Urinary bladder (tissue), 4 donors: ENCODE results near the gene GAGE1. TPM values are rescaled to one million over a fixed set of nuclear protein-coding genes. Genes with fewer than 3 reads are reported as not detected.

Experiments
- DNase-seq: peaks from one replicate; pipeline ENCODE4 v3.0.0-alpha.2; 2015; ENCODE audit errors: extremely low spot score
- H3K27ac ChIP-seq: one replicate; pipeline ENCODE4 v1.5.1; 2013; ENCODE audit warnings: low read depth, mild to moderate bottlenecking, moderate library complexity
- H3K36me3 ChIP-seq: one replicate; pipeline ENCODE4 v1.6.1; 2013; ENCODE audit warnings: mild to moderate bottlenecking, moderate library complexity; ENCODE audit not compliant: insufficient read depth
- H3K4me1 ChIP-seq: one replicate; pipeline ENCODE4 v1.6.1; 2013; ENCODE audit warnings: mild to moderate bottlenecking, moderate library complexity; ENCODE audit not compliant: insufficient read depth
- H3K4me3 ChIP-seq: one replicate; pipeline ENCODE4 v1.5.1; 2013; ENCODE audit warnings: low read depth, low read length
- WGBS: extraction: QIAGEN DNeasy Blood & Tissue Kit; methylation state at CpG from one replicate; pipeline ENCODE4 v1.1.7; 2013; 5-methylcytosine and 5-hydroxymethylcytosine counted together
- polyA plus RNA-seq: library from polyadenylated mRNA; stranded (reverse); fragments of 200-250 nt; gene quantifications from one replicate; pipeline ENCODE4 v1.2.3, GENCODE V29; 2013
- total RNA-seq: library from RNA; depleted of rRNA; stranded (reverse); fragments of >200 nt; gene quantifications from one replicate; pipeline ENCODE4 v1.2.3, GENCODE V29; 2014
- donor health status: healthy with polysubstance abuse.
- donor health status: healthy.

GAGE1 gene
- total and polyA plus RNA-seq, 2 donors: not detected

DNA sequence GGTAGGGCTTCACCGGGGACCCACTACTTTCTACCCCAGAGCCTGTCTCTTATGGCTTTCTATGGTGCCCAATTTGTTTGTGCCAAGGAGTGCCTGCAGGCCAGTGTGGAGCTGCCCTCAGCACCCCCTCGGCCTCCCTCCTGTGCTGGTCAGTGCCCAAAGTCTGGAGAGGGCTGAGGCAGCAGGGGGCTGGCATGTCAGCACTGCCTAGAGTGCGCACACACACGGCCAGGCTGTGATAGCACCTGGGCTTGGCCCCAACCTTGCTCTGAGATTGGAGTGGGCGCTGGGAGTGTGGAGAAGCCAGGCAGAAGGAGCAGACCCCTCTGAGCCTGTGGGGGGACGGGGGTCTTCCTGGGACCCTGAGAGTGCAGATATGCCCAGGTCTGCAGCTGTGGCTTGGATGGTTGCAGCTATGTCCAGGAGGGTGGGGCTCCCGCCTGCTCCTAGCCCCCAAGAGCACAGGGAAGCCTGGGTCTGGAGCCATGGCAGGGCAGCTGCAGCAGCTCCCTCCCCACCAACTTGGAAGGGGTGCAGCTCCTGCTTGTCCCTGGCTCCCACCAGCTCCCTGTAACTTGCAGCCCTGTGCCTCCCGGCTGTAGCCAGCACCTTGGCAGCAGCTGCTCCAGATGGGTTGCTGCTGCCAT is 46.3 kb downstream of the GAGE1 start:
- no peaks in the 10 kb centered on the region for H3K36me3 ChIP-seq
- DNase-seq: no peak
- H3K4me1 ChIP-seq: no peaks in the 10 kb centered on the region
- H3K27ac ChIP-seq: no peak overlapping the region
- H3K4me3 ChIP-seq: no peak overlapping the region
- 86% methylated on average over 8 of the region's 8 CpGs for WGBS

DNA sequence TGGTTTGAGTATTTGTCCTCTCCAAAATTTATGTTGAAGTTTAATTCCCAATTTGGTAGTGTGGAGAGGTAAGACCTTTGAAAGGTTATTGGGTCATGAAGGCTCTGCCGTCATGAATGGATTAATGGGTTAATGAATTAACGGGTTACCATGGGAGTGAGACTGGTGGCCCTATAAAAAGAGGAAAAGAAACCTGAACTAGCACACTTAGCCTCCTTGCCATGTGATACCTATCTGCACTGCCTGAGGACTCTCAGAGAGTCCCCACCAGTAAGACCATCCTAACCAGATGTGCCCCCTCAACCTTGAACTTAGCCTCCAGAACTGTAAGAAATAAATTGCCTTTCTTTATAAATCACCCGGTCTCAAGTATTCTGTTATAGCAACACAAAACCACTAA is 57.7 kb downstream of the GAGE1 start:
- H3K36me3 ChIP-seq: no peaks in the 10 kb centered on the region
- no peak overlapping the region for H3K27ac ChIP-seq
- no peak overlapping the region for H3K4me3 ChIP-seq
- no peak for DNase-seq
- H3K4me1 ChIP-seq: no peaks in the 10 kb centered on the region
- 73% methylated on average over 3 of the region's 3 CpGs for WGBS

Other genes with a start within 250 kb of the GAGE1 start
- gene GAGE12C, start 66.8 kb upstream of the GAGE1 start, total RNA-seq: not detected
- gene GAGE12C, start 66.8 kb upstream of the GAGE1 start, polyA plus RNA-seq: not detected
- gene GAGE12D, start 57.3 kb upstream of the GAGE1 start, total RNA-seq: not detected
- gene GAGE12D, start 57.3 kb upstream of the GAGE1 start, polyA plus RNA-seq: not detected
- not detected for gene GAGE12E, start 47.7 kb upstream of the GAGE1 start, total RNA-seq
- gene GAGE12E, start 47.7 kb upstream of the GAGE1 start, polyA plus RNA-seq: not detected
- not detected for gene GAGE12F, start 38.2 kb upstream of the GAGE1 start, total RNA-seq
- not detected for gene GAGE12F, start 38.2 kb upstream of the GAGE1 start, polyA plus RNA-seq
- gene GAGE12G, start 28.6 kb upstream of the GAGE1 start, total RNA-seq: not detected
- gene GAGE12G, start 28.6 kb upstream of the GAGE1 start, polyA plus RNA-seq: not detected
- gene GAGE12H, start 19.1 kb upstream of the GAGE1 start, total RNA-seq: not detected
- not detected for gene GAGE12H, start 19.1 kb upstream of the GAGE1 start, polyA plus RNA-seq
- gene GAGE2A, start 9.5 kb upstream of the GAGE1 start, total RNA-seq: not detected
- not detected for gene GAGE2A, start 9.5 kb upstream of the GAGE1 start, polyA plus RNA-seq
- not detected for gene PAGE1, start 97.0 kb downstream of the GAGE1 start, total RNA-seq
- not detected for gene PAGE1, start 97.0 kb downstream of the GAGE1 start, polyA plus RNA-seq
- 13.3 TPM for gene PAGE4, start 230.3 kb downstream of the GAGE1 start, total RNA-seq
- not detected for gene PAGE4, start 230.3 kb downstream of the GAGE1 start, polyA plus RNA-seq